Liver (tissue), 9 donors: ENCODE measurements around the gene AOPEP. TPM values are rescaled to one million over a fixed set of nuclear protein-coding genes. Genes with fewer than 3 reads are reported as not detected.

Source experiments
- DNase-seq: peaks from one replicate; pipeline ENCODE4 v3.0.0-alpha.2; 2017; ENCODE audit warnings: low spot score
- H3K27ac ChIP-seq, 2 donors: one replicate each; pipeline ENCODE4 v1.7.0; 2013; ENCODE audit warnings: inconsistent platforms in 2 of 2, low read length in 2 of 2, control low read depth in 1 of 2, low read depth in 1 of 2, mild to moderate bottlenecking in 1 of 2
- H3K27me3 ChIP-seq, 4 donors: one replicate each; pipeline versions ENCODE4 v1.6.1 to v1.7.0; 2013; ENCODE audit warnings: low read length in 3 of 4, inconsistent platforms in 1 of 4, mild to moderate bottlenecking in 1 of 4, moderate library complexity in 1 of 4; ENCODE audit not compliant: control insufficient read depth in 4 of 4, insufficient read depth in 4 of 4
- H3K36me3 ChIP-seq, 4 donors: one replicate each; pipeline versions ENCODE4 v1.6.1 to v1.7.0; 2013; ENCODE audit warnings: low read length in 3 of 4, mild to moderate bottlenecking in 3 of 4, low read depth in 1 of 4, moderate library complexity in 1 of 4; ENCODE audit not compliant: control insufficient read depth in 4 of 4, insufficient read depth in 3 of 4
- H3K4me1 ChIP-seq, 4 donors: one replicate each; pipeline versions ENCODE4 v1.6.1 to v1.7.0; 2013; ENCODE audit warnings: low read length in 3 of 4, mild to moderate bottlenecking in 3 of 4, moderate library complexity in 1 of 4; ENCODE audit not compliant: control insufficient read depth in 4 of 4, insufficient read depth in 4 of 4
- H3K4me3 ChIP-seq, 3 donors: one replicate each; pipeline versions ENCODE4 v1.6.1 to v1.7.0; 2013; ENCODE audit warnings: low read length in 3 of 3, control low read depth in 1 of 3, low read depth in 1 of 3, mild to moderate bottlenecking in 1 of 3
- H3K9ac ChIP-seq, 2 donors: one replicate each; pipeline ENCODE4 v1.7.0; 2013; ENCODE audit warnings: low read length in 2 of 2, mild to moderate bottlenecking in 2 of 2, moderate library complexity in 2 of 2, control low read depth in 1 of 2, low read depth in 1 of 2
- H3K9me3 ChIP-seq, 4 donors: one replicate each; pipeline versions ENCODE4 v1.6.1 to v1.7.0; 2013; ENCODE audit warnings: low read length in 3 of 4; ENCODE audit not compliant: control insufficient read depth in 4 of 4
- CTCF ChIP-seq: fragments of 150-350 bp; IDR thresholded peaks from 2 replicates; pipeline ENCODE4 v1.5.1; 2017; ENCODE audit warnings: improper control_type of control experiment, low read depth, low read length; ENCODE audit not compliant: missing input control
- EGR1 ChIP-seq, 2 donors: IDR thresholded peaks; 2 replicates each; pipeline ENCODE4 v1.6.1; 2016 to 2018; ENCODE audit warnings: antibody characterized with exemption in 2 of 2, low read depth in 2 of 2
- GABPA ChIP-seq, 2 donors: IDR thresholded peaks in 1 of 2; conservative IDR thresholded peaks in 1 of 2; 2 replicates each; pipeline ENCODE4 v1.6.1; 2016; ENCODE audit warnings: antibody characterized with exemption in 2 of 2, mild to moderate bottlenecking in 1 of 2, moderate library complexity in 1 of 2
- HNF4A ChIP-seq, 2 donors: conservative IDR thresholded peaks; 2 replicates each; pipeline ENCODE4 v1.6.1; 2016; ENCODE audit warnings: antibody characterized with exemption in 2 of 2, mild to moderate bottlenecking in 2 of 2
- HNF4G ChIP-seq: IDR thresholded peaks from 2 replicates; pipeline ENCODE4 v1.6.1; 2016; ENCODE audit warnings: antibody characterized with exemption
- JUND ChIP-seq, 2 donors: IDR thresholded peaks; 2 replicates each; pipeline ENCODE4 v1.6.1; 2016; ENCODE audit warnings: antibody characterized with exemption in 2 of 2
- RAD21 ChIP-seq, 2 donors: IDR thresholded peaks; 2 replicates each; pipeline ENCODE4 v1.6.1; 2016; ENCODE audit warnings: antibody characterized with exemption in 2 of 2, mild to moderate bottlenecking in 2 of 2
- REST ChIP-seq: IDR thresholded peaks from 2 replicates; pipeline ENCODE4 v1.6.1; 2016; ENCODE audit warnings: antibody characterized with exemption, mild to moderate bottlenecking
- RXRA ChIP-seq, 2 donors: IDR thresholded peaks; 2 replicates each; pipeline ENCODE4 v1.6.1; 2017 to 2018; ENCODE audit warnings: antibody characterized with exemption in 2 of 2, mild to moderate bottlenecking in 1 of 2
- SP1 ChIP-seq: IDR thresholded peaks from 2 replicates; pipeline ENCODE4 v1.6.1; 2018; ENCODE audit warnings: antibody characterized with exemption, mild to moderate bottlenecking
- TAF1 ChIP-seq: conservative IDR thresholded peaks from 2 replicates; pipeline ENCODE4 v1.6.1; 2016; ENCODE audit warnings: antibody characterized with exemption, mild to moderate bottlenecking
- YY1 ChIP-seq: IDR thresholded peaks from 2 replicates; pipeline ENCODE4 v1.6.1; 2016; ENCODE audit warnings: antibody characterized with exemption, mild to moderate bottlenecking
- ZBTB33 ChIP-seq: IDR thresholded peaks from 2 replicates; pipeline ENCODE4 v1.6.1; 2016; ENCODE audit warnings: antibody characterized with exemption
- WGBS: extraction: QIAGEN DNeasy Blood & Tissue Kit; methylation state at CpG from one replicate; pipeline ENCODE4 v1.1.7; 2013; 5-methylcytosine and 5-hydroxymethylcytosine counted together
- polyA plus RNA-seq, 2 donors: library from polyadenylated mRNA; stranded (reverse) in 1 of 2; unstranded in 1 of 2; fragments of 200-250 nt in 1 of 2; fragments of >200 nt in 1 of 2; fragmentation: Nextera tagmentation in 1 of 2; extraction: Ambion mirVana in 1 of 2; gene quantifications; one replicate each; pipeline versions ENCODE4 v1.2.1 to v1.2.3, GENCODE V29; 2013 to 2015
- total RNA-seq, 2 donors: library from RNA; depleted of rRNA; stranded (reverse); fragments of >200 nt; gene quantifications; one replicate each; pipeline ENCODE4 v1.2.3, GENCODE V29; 2014
- TF ChIP-seq, protein P1 (sequence below): IDR thresholded peaks from 2 replicates; pipeline ENCODE4 v1.6.1; 2016; ENCODE audit warnings: antibody characterized with exemption
- donor health status: healthy.
- donor health status: healthy.
- donor health status: healthy.
- donor health status: healthy.
- donor health status: healthy.

AOPEP gene
- total and polyA plus RNA-seq, 4 donors: 22.2 to 77.1 (median 34.8) TPM

- H3K36me3 ChIP-seq: no peaks in the 10 kb centered on the region
- no peaks in the 10 kb centered on the region for H3K27me3 ChIP-seq
- H3K4me3 ChIP-seq: no peak overlapping the region
- no peak for DNase-seq
- H3K9ac ChIP-seq: no peak overlapping the region
- H3K9me3 ChIP-seq: no peaks in the 10 kb centered on the region
- H3K27ac ChIP-seq: no peak overlapping the region
- WGBS: 97% methylated on average over 4 of the region's 4 CpGs
- TF ChIP-seq JUND (IDR thresholded peaks at IDR 0.05) (no peak), ZBTB33 (no peak)
- H3K4me1 ChIP-seq: peaks cover 3 to 7% (median 7%) of the 10 kb centered on the region in 4 donors
Observed at GRCh38 chr9:94699715-94700373, 26.7 kb upstream of the AOPEP start.

DNA sequence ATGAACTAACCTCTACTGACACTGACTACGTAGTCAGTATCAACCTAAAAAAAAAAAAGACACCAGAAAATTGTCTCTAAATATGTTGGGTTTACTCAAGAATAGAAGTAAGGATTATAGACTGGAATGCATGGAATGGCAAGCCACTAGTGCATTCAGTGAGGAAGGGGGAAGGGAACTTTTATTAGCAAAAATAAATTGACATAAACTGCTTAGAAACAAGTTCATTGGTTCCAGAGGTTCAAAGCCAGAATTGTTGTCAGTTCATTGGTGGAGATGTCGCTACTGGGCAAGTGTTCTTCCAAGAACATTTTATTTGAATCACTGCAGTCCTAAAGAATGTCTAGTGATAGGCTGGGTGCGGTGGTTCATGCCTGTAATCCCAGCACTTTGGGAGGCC, 26.1 kb upstream of the AOPEP start:
- TF ChIP-seq EGR1 (IDR thresholded peaks at IDR 0.05; ENCODE audit: low read depth in 2 of 2): no peak
- TF ChIP-seq RAD21 (IDR thresholded peaks at IDR 0.05): no peak
- TF ChIP-seq SP1: no peak
- no peak for TF ChIP-seq HNF4A (conservative IDR thresholded peaks at IDR 0.05)
- Histone ChIP-seq H3K27me3 (no peaks in the 10 kb centered on the region), H3K9ac (no peak overlapping the region), H3K36me3 (no peaks in the 10 kb centered on the region), H3K9me3 (no peaks in the 10 kb centered on the region), H3K4me3 (no peak overlapping the region), H3K27ac (no peak overlapping the region), H3K4me1 (peaks cover 3 to 7% (median 7%) of the 10 kb centered on the region in 4 donors)
- DNase-seq: no peak
- 94% methylated on average over 3 of the region's 3 CpGs for WGBS

DNA sequence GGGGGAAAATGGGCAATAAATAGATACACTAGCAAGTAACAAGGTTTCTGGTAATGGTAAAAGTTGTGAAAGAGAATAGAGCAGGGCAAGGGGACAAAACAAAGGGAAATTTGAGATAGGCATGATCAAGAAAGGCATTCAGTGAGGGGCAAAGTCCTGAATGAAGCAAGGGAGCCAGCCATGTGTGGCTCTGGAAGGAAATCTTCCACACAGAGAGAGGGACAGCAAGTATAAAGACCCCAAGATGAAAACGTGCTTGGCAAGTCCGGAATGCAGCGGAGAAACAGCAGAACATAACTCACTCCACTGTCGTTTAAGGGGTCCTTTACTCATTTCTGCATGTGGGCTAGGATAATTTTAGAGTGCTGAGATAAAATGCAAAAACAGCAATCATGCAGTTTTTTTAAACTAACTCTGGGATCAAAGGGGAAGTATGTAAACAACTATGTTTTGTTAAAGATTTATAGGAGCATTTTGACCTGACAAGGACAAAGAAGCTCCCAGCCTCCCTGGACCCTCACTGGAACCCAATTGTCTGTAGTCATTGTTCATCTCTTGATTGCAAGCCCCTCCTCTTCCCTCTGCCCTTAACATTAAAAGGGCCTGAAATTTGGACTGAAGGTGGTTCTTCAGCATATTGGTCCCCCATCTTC, 22.9 kb upstream of the AOPEP start:
- WGBS: 57% methylated on average over 4 of the region's 4 CpGs

More for the DNA sequence above, 22.9 kb upstream of the AOPEP start:
- H3K4me1 ChIP-seq: peaks cover 3 to 12% (median 9%) of the 10 kb centered on the region in 4 donors
- TF ChIP-seq SP1: peak; percentile 84
- peak; percentile 60 for TF ChIP-seq YY1
- peak; percentile 19 for TF ChIP-seq REST
- TF ChIP-seq JUND (IDR thresholded peaks at IDR 0.05): peak; percentile 28 to 42
- TF ChIP-seq HNF4G: peak; percentile 68
- TF ChIP-seq, protein P1, sequence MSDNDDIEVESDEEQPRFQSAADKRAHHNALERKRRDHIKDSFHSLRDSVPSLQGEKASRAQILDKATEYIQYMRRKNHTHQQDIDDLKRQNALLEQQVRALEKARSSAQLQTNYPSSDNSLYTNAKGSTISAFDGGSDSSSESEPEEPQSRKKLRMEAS: peak; percentile 67
- peak in 1 of 2 donors; percentile 34 for TF ChIP-seq RAD21 (IDR thresholded peaks at IDR 0.05)
- TF ChIP-seq GABPA (IDR thresholded peaks at IDR 0.05 in 1 of 2, conservative IDR thresholded peaks at IDR 0.05 in 1 of 2): no peak
- TF ChIP-seq CTCF: no peak
- TF ChIP-seq TAF1: no peak
- TF ChIP-seq RXRA (IDR thresholded peaks at IDR 0.05): peak; percentile 59 to 63
- TF ChIP-seq HNF4A (conservative IDR thresholded peaks at IDR 0.05): peak; percentile 95
- H3K27me3 ChIP-seq: no peaks in the 10 kb centered on the region
- no peak overlapping the region for H3K4me3 ChIP-seq
- DNase-seq: no peak
- H3K9me3 ChIP-seq: no peaks in the 10 kb centered on the region
- H3K27ac ChIP-seq: peak overlapping the region in 1 of 2 donors; percentile 1
- no peak overlapping the region for H3K9ac ChIP-seq
- H3K36me3 ChIP-seq: no peaks in the 10 kb centered on the region
